Astrocyte (in vitro differentiated cells and primary cell): ENCODE results near the gene CHST9. TPM values are rescaled to one million over a fixed set of nuclear protein-coding genes. Genes with fewer than 3 reads are reported as not detected.

ENCODE experiments used
- DNase-seq: peaks from one replicate; pipeline ENCODE4 v3.0.0-alpha.2; 2010; ENCODE audit warnings: low read depth
- FAIRE-seq: peaks from 2 replicates; lab custom pipeline; 2011; peaks lifted over from hg19 to GRCh38; lab: Jason Lieb, UNC
- H2AFZ ChIP-seq: 2 replicates; pipeline ENCODE4 v1.6.0; 2012; ENCODE audit warnings: low read depth, low read length, inconsistent platforms
- H3K27ac ChIP-seq: 2 replicates; pipeline ENCODE4 v1.5.1; 2011; ENCODE audit warnings: low read depth, low read length, inconsistent platforms
- H3K27me3 ChIP-seq: 2 replicates; pipeline ENCODE4 v1.6.0; 2011; ENCODE audit warnings: low read length, inconsistent platforms; ENCODE audit not compliant: insufficient read depth
- H3K36me3 ChIP-seq: 2 replicates; pipeline ENCODE4 v1.5.1; 2011; ENCODE audit warnings: low read length, inconsistent platforms; ENCODE audit not compliant: insufficient read depth
- H3K4me1 ChIP-seq: 2 replicates; pipeline ENCODE4 v1.5.1; 2011; ENCODE audit warnings: low read length, inconsistent platforms; ENCODE audit not compliant: insufficient read depth
- H3K4me2 ChIP-seq: 2 replicates; pipeline ENCODE4 v1.6.0; 2012; ENCODE audit warnings: low read length, inconsistent platforms
- H3K4me3 ChIP-seq: 2 replicates; pipeline ENCODE4 v1.5.1; 2011; ENCODE audit warnings: low read depth, mild to moderate bottlenecking, low read length, inconsistent platforms; ENCODE audit not compliant: insufficient read depth
- H3K79me2 ChIP-seq: 2 replicates; pipeline ENCODE4 v1.6.0; 2012; ENCODE audit warnings: mild to moderate bottlenecking, low read length, inconsistent platforms; ENCODE audit not compliant: insufficient read depth
- H3K9ac ChIP-seq: 2 replicates; pipeline ENCODE4 v1.6.0; 2012; ENCODE audit warnings: mild to moderate bottlenecking, low read length, inconsistent platforms
- H3K9me3 ChIP-seq: 2 replicates; pipeline ENCODE4 v1.5.1; 2012; ENCODE audit warnings: low read depth, mild to moderate bottlenecking, low read length, inconsistent platforms; ENCODE audit not compliant: insufficient read depth
- H4K20me1 ChIP-seq: 2 replicates; pipeline ENCODE4 v1.6.0; 2012; ENCODE audit warnings: low read length, inconsistent platforms; ENCODE audit not compliant: insufficient read depth
- H3K27ac Mint-ChIP-seq: one replicate; pipeline ENCODE4 v1.8.0; 2021; ENCODE audit warnings: mild to moderate bottlenecking, mixed read lengths; ENCODE audit not compliant: unreplicated experiment
- H3K27me3 Mint-ChIP-seq: one replicate; pipeline ENCODE4 v1.8.0; 2021; ENCODE audit warnings: low read depth, mixed read lengths; ENCODE audit not compliant: unreplicated experiment
- H3K36me3 Mint-ChIP-seq: one replicate; pipeline ENCODE4 v1.8.0; 2021; ENCODE audit warnings: low read depth, mixed read lengths; ENCODE audit not compliant: unreplicated experiment
- H3K4me1 Mint-ChIP-seq: one replicate; pipeline ENCODE4 v1.8.0; 2021; ENCODE audit warnings: low read depth, mixed read lengths; ENCODE audit not compliant: unreplicated experiment
- H3K4me3 Mint-ChIP-seq: one replicate; pipeline ENCODE4 v1.8.0; 2021; ENCODE audit warnings: mild to moderate bottlenecking, moderate library complexity, mixed read lengths; ENCODE audit not compliant: unreplicated experiment
- H3K9me3 Mint-ChIP-seq: one replicate; pipeline ENCODE4 v1.8.0; 2021; ENCODE audit warnings: mild to moderate bottlenecking, mixed read lengths; ENCODE audit not compliant: unreplicated experiment
- EZH2 ChIP-seq: IDR thresholded peaks from 2 replicates; pipeline ENCODE4 v1.6.1; 2012; ENCODE audit warnings: mild to moderate bottlenecking, low read length, inconsistent platforms; ENCODE audit not compliant: insufficient read depth
- total RNA-seq: library from RNA; stranded (reverse); gene quantifications from 2 replicates; pipeline ENCODE4 v1.2.1, GENCODE V29; 2021
- TF ChIP-seq, protein P1 (sequence below): IDR thresholded peaks from 2 replicates; pipeline ENCODE4 v1.5.1; 2011; ENCODE audit warnings: low read depth, mild to moderate bottlenecking, inconsistent platforms, low read length, moderate library complexity; ENCODE audit not compliant: insufficient read depth

CHST9 gene
- total RNA-seq, 1 donor from 2014 or later: 1.3 TPM

DNA sequence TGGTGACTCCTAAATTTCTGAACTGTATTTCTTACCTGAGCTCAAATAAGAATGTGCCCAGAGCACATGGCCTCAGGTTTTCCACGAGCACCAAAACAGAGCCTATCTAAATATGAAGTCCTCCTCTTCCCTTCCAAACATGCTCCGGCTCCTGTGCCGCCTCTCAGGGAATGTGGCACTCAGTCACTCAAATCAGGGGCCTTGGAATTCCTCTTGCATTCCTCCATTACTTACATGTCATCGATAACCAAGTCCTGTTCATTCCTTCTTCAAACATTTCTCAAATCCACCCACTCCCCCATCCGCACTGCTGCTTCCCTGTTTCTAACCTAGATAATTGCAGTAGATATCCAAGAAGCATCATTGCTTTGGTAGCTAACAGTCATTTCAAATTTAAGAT, 151.4 kb downstream of the CHST9 start:
- H3K36me3 Mint-ChIP-seq: no peaks in the 10 kb centered on the region
- H3K27me3 Mint-ChIP-seq: peaks cover 2% of the 10 kb centered on the region
- H3K27me3 ChIP-seq: no peaks in the 10 kb centered on the region
- no peaks in the 10 kb centered on the region for H3K36me3 ChIP-seq
- no peaks in the 10 kb centered on the region for H3K4me1 ChIP-seq
- no peak overlapping the region for H3K4me2 ChIP-seq
- no peak overlapping the region for H3K4me3 Mint-ChIP-seq
- TF ChIP-seq EZH2: no peak
- TF ChIP-seq, protein P1, sequence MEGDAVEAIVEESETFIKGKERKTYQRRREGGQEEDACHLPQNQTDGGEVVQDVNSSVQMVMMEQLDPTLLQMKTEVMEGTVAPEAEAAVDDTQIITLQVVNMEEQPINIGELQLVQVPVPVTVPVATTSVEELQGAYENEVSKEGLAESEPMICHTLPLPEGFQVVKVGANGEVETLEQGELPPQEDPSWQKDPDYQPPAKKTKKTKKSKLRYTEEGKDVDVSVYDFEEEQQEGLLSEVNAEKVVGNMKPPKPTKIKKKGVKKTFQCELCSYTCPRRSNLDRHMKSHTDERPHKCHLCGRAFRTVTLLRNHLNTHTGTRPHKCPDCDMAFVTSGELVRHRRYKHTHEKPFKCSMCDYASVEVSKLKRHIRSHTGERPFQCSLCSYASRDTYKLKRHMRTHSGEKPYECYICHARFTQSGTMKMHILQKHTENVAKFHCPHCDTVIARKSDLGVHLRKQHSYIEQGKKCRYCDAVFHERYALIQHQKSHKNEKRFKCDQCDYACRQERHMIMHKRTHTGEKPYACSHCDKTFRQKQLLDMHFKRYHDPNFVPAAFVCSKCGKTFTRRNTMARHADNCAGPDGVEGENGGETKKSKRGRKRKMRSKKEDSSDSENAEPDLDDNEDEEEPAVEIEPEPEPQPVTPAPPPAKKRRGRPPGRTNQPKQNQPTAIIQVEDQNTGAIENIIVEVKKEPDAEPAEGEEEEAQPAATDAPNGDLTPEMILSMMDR: no peak
- no peaks in the 10 kb centered on the region for H4K20me1 ChIP-seq
- DNase-seq: no peak
- peaks cover 1% of the 10 kb centered on the region for H3K9me3 Mint-ChIP-seq
- no peak overlapping the region for H3K27ac ChIP-seq
- no peak overlapping the region for H3K4me3 ChIP-seq
- no peak for FAIRE-seq
- peaks cover 2% of the 10 kb centered on the region for H3K4me1 Mint-ChIP-seq
- no peaks in the 10 kb centered on the region for H3K79me2 ChIP-seq
- no peaks in the 10 kb centered on the region for H3K9me3 ChIP-seq
- H2AFZ ChIP-seq: no peak overlapping the region
- H3K27ac Mint-ChIP-seq: no peak overlapping the region
- H3K9ac ChIP-seq: no peak overlapping the region

DNA sequence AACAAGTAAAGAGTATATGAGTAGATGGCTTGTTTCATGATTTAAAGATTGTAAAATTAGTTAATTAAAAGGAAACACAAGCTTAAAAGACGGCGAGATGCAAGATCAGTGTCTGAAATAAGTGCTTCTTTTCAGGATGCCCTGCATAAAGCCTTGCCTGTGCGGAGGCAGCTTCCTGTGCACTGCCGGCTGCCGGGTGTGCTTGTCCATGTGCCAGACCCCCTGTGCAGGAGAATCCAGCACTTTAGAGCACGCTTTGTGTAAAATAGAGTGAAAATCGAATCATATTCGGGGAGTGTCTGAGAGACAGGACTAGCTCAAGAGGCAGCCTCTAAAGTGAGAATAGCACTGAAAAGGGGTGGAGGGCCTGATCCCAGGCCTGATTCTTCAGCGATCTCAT, 154.7 kb downstream of the CHST9 start:
- peaks cover 2% of the 10 kb centered on the region for H3K4me1 Mint-ChIP-seq
- H3K9ac ChIP-seq: no peak overlapping the region
- no peak overlapping the region for H3K4me2 ChIP-seq
- peaks cover 1% of the 10 kb centered on the region for H3K9me3 Mint-ChIP-seq
- H3K27me3 ChIP-seq: no peaks in the 10 kb centered on the region
- H3K27me3 Mint-ChIP-seq: peaks cover 2% of the 10 kb centered on the region
- FAIRE-seq (no peak), DNase-seq (no peak)
- no peak overlapping the region for H3K4me3 Mint-ChIP-seq
- no peaks in the 10 kb centered on the region for H3K36me3 ChIP-seq
- no peak for TF ChIP-seq EZH2
- TF ChIP-seq, protein P1: no peak
- H3K4me1 ChIP-seq: no peaks in the 10 kb centered on the region
- no peak overlapping the region for H3K27ac Mint-ChIP-seq
- H4K20me1 ChIP-seq: no peaks in the 10 kb centered on the region
- H3K4me3 ChIP-seq: no peak overlapping the region
- H3K79me2 ChIP-seq: no peaks in the 10 kb centered on the region
- peak overlapping the region; percentile 41 for H2AFZ ChIP-seq
- H3K9me3 ChIP-seq: no peaks in the 10 kb centered on the region
- H3K36me3 Mint-ChIP-seq: no peaks in the 10 kb centered on the region
- H3K27ac ChIP-seq: no peak overlapping the region

DNA sequence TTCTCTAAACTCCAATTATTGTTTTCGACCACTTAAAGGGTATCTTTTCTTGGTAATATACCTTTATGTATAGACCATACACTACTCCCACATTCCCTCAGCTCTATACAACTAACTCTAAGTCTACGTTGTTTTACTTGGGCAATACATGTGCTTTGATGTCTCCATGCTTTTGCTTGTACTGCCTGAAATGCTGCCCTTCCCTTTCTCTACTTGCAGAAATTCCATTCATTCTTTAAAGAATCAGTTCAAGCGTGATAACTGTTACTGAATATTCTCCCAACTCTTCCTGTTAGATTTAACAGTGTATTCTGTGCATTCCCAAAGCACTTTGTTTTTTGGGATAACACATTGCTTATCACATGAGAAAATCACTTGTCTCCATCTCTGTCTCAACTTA, 162.6 kb downstream of the CHST9 start:
- Histone ChIP-seq H3K36me3 (no peaks in the 10 kb centered on the region), H3K27me3 (no peaks in the 10 kb centered on the region), H3K9ac (no peak overlapping the region), H2AFZ (no peak overlapping the region), H3K4me1 (no peaks in the 10 kb centered on the region), H3K9me3 (no peaks in the 10 kb centered on the region), H3K4me2 (no peak overlapping the region), H3K27ac (no peak overlapping the region), H4K20me1 (no peaks in the 10 kb centered on the region), H3K4me3 (no peak overlapping the region), H3K79me2 (no peaks in the 10 kb centered on the region)
- Mint-ChIP-seq H3K27me3 (no peaks in the 10 kb centered on the region), H3K36me3 (no peaks in the 10 kb centered on the region), H3K9me3 (no peaks in the 10 kb centered on the region), H3K4me3 (no peak overlapping the region), H3K4me1 (peaks cover 6% of the 10 kb centered on the region), H3K27ac (no peak overlapping the region)
- TF ChIP-seq, protein P1: no peak
- no peak for TF ChIP-seq EZH2
- FAIRE-seq: no peak
- DNase-seq: no peak
